IgD-negative memory B cell (primary cell): ENCODE data around the gene PEX7. TPM values are rescaled to one million over a fixed set of nuclear protein-coding genes. Genes with fewer than 3 reads are reported as not detected.
A peak's percentile ranks its signal among the peaks of the same experiment; 100 is the strongest.
"Not testable (repeated sequence)": the region's sequence is repeated elsewhere in the genome, so short reads cannot be mapped to it uniquely, and the experiment has no call there.

Experiments used
- H3K27ac Mint-ChIP-seq, 3 donors: one replicate each; pipeline ENCODE4 v1.8.0; 2020 to 2022; ENCODE audit warnings: mild to moderate bottlenecking in 3 of 3, mixed read lengths in 3 of 3, moderate library complexity in 1 of 3
- H3K27me3 Mint-ChIP-seq: one replicate; pipeline ENCODE4 v1.8.0; 2021; ENCODE audit warnings: mixed read lengths
- H3K36me3 Mint-ChIP-seq: one replicate; pipeline ENCODE4 v1.8.0; 2020; ENCODE audit warnings: mild to moderate bottlenecking, mixed read lengths
- H3K4me1 Mint-ChIP-seq, 3 donors: one replicate each; pipeline ENCODE4 v1.8.0; 2020 to 2022; ENCODE audit warnings: mixed read lengths in 3 of 3, mild to moderate bottlenecking in 1 of 3
- H3K4me3 Mint-ChIP-seq, 4 donors: one replicate each; pipeline ENCODE4 v1.8.0; 2020 to 2022; ENCODE audit warnings: mild to moderate bottlenecking in 4 of 4, mixed read lengths in 4 of 4, moderate library complexity in 3 of 4
- H3K9me3 Mint-ChIP-seq, 3 donors: one replicate each; pipeline ENCODE4 v1.8.0; 2020 to 2021; ENCODE audit warnings: mixed read lengths in 3 of 3, mild to moderate bottlenecking in 1 of 3
- polyA plus RNA-seq: library from polyadenylated mRNA; unstranded; fragments of 300-500 nt; fragmentation: Illumina TruSeq; gene quantifications from one replicate; pipeline ENCODE4 v1.2.3, GENCODE V29; 2021

The PEX7 gene
- polyA plus RNA-seq, 1 donor from 2014 or later: 5.6 TPM

DNA sequence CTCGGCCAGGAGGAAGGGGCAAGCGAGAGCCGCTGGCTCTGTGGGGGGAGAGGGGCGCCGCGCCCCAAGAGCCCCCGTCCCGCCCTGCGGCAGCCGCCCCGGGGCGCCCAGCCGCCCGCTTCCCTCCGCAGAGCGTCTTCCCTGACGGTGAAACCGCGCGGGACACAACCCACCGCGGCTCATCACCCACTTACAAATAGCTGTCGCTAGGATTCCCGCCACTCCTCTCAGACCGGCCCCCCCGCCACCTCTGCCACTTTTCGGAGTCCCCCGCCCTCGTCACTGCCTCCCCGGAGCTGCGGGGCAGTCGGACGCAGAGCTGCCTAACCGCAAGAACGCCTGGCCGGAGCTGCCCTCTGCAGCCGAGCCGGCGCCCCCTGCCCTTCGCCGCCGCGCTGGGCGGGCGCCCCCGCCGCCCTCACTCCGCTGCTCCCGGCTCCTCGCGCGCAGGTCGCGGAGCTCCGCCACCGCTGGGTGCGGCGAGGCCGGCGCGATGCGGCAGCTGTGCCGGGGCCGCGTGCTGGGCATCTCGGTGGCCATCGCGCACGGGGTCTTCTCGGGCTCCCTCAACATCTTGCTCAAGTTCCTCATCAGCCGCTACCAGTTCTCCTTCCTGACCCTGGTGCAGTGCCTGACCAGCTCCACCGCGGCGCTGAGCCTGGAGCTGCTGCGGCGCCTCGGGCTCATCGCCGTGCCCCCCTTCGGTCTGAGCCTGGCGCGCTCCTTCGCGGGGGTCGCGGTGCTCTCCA lies 99.7 kb downstream of the PEX7 start, which contains the start of gene SLC35D3:
TSS of gene SLC35D3 (plus strand) at position 366 of the 749 bp plus-strand sequence. CDS start at position 494, 128 bp downstream.
- Mint-ChIP-seq H3K27me3 (peaks cover 41% of the 10 kb centered on the region), H3K4me1 (peaks cover 13 to 14% (median 14%) of the 10 kb centered on the region in 3 donors), H3K27ac (peak within 1 kb of the TSS in 1 of 3 donors; percentile 53), H3K4me3 (peak within 1 kb of the TSS; percentile 60 to 93 (median 86)), H3K36me3 (peaks cover 4% of the 10 kb centered on the region), H3K9me3 (no peaks in the 10 kb centered on the region)

DNA sequence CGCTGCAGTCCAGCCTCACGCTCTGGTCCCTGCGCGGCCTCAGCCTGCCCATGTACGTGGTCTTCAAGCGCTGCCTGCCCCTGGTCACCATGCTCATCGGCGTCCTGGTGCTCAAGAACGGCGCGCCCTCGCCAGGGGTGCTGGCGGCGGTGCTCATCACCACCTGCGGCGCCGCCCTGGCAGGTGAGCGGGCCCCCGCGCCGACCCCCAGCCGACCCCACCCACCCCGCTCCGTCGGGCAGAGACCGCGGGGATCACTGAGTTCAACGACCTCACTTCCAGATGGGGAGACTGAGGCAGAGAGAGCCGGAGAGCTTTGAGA lies 100.3 kb downstream of the PEX7 start:
- peaks cover 13 to 14% (median 14%) of the 10 kb centered on the region in 3 donors for H3K4me1 Mint-ChIP-seq
- H3K4me3 Mint-ChIP-seq: peak overlapping the region; percentile 60 to 91 (median 76)
- H3K9me3 Mint-ChIP-seq: no peaks in the 10 kb centered on the region
- peak overlapping the region in 1 of 3 donors; percentile 53 for H3K27ac Mint-ChIP-seq
- peaks cover 4% of the 10 kb centered on the region for H3K36me3 Mint-ChIP-seq
- H3K27me3 Mint-ChIP-seq: peaks cover 41% of the 10 kb centered on the region

DNA sequence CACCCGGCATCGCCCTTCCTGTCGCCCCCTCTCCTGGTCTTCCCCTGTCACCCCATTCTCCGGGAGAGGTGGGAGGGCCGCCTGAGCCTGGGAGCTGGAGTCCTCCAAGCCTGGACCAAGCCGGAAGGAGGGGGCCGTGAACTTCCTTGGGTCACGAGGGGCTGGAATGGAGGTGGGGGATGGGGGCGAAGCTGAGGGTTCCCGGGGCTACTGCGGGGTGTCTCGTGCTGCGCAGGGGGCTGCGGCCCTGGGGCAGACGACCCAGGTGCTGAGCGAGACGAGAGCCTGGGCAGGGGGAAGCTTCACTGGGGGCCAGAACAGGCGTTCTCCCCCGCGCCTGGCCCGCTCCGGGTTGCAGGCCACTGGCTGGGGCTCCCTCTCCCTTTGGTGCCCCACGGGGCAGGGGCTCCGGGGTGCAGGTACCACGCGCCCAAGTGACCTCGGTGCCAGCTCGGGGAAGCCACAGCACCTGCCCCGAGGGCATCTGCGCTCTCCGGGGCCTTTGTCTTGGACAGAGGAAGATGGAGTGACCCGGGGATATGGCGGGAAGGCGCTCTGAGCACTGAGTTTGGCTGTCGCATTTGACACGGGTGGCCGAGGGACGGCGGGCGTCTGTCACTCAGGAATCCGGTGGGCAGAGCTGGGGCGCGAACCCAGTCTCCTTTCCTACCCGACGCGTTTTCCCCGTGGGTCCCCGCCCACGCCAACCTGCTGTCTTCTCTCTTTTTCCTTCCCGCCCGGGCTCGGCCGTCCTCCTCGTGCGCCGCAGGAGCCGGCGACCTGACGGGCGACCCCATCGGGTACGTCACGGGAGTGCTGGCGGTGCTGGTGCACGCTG lies 100.9 kb downstream of the PEX7 start:
- Mint-ChIP-seq H3K36me3 (peaks cover 4% of the 10 kb centered on the region), H3K9me3 (no peaks in the 10 kb centered on the region), H3K4me3 (peak overlapping the region; percentile 14 to 87 (median 68)), H3K4me1 (peaks cover 13 to 14% (median 14%) of the 10 kb centered on the region in 3 donors), H3K27ac (peak overlapping the region in 1 of 3 donors; percentile 53), H3K27me3 (peaks cover 44% of the 10 kb centered on the region)

DNA sequence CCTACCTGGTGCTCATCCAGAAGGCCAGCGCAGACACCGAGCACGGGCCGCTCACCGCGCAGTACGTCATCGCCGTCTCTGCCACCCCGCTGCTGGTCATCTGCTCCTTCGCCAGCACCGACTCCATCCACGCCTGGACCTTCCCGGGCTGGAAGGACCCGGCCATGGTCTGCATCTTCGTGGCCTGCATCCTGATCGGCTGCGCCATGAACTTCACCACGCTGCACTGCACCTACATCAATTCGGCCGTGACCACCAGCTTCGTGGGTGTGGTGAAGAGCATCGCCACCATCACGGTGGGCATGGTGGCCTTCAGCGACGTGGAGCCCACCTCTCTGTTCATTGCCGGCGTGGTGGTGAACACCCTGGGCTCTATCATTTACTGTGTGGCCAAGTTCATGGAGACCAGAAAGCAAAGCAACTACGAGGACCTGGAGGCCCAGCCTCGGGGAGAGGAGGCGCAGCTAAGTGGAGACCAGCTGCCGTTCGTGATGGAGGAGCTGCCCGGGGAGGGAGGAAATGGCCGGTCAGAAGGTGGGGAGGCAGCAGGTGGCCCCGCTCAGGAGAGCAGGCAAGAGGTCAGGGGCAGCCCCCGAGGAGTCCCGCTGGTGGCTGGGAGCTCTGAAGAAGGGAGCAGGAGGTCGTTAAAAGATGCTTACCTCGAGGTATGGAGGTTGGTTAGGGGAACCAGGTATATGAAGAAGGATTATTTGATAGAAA lies 101.7 kb downstream of the PEX7 start:
- peaks cover 13 to 14% (median 14%) of the 10 kb centered on the region in 3 donors for H3K4me1 Mint-ChIP-seq
- H3K4me3 Mint-ChIP-seq: peak overlapping the region; percentile 31 to 87 (median 72)
- peaks cover 4% of the 10 kb centered on the region for H3K36me3 Mint-ChIP-seq
- H3K27ac Mint-ChIP-seq: no peak overlapping the region
- H3K27me3 Mint-ChIP-seq: peaks cover 45% of the 10 kb centered on the region
- H3K9me3 Mint-ChIP-seq: no peaks in the 10 kb centered on the region

DNA sequence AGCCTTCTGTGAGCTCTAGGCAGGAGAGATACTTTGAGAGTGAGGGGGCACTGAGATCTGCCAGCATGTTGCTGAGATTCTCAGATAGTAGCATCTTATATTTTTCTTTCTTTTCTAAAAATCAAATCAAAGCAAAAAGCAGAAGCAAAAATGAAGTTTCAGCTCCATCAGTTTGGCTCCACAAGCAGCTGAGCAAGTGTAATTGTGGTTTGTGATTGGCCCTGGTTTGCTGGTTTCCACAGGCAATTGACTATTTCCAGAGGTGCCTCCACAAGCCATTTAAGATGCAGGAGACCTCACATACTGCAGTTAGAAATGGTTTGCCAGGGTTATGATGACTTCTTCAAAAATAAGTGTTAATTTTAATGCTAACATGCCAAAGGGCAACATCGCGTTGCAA lies 104.0 kb downstream of the PEX7 start:
- Mint-ChIP-seq H3K4me3 (no peak overlapping the region), H3K27me3 (peaks cover 30% of the 10 kb centered on the region), H3K4me1 (peaks cover 0 to 3% (median 0%) of the 10 kb centered on the region in 3 donors), H3K36me3 (peaks cover 2% of the 10 kb centered on the region), H3K27ac (no peak overlapping the region), H3K9me3 (no peaks in the 10 kb centered on the region)

DNA sequence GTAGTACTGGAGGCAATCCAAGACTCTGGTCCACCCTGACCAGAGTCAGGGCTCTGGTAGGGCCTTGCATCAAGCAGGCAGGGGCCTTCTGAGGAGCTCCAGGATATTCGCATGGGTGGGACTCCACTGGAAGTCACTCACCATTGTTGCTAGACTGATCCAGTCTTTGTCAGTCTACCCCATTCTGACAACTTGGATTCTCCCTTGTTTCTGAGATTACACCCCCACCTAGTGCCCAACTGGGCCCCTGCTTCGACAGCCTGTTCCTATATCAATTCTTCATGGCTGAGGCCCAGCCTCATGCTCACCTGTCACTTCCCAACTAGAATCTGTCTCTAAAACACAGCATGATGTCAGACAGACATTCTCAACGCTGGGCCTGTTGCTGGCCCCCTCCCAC lies 104.9 kb downstream of the PEX7 start:
- H3K36me3 Mint-ChIP-seq: peaks cover 2% of the 10 kb centered on the region
- H3K27me3 Mint-ChIP-seq: peaks cover 30% of the 10 kb centered on the region
- H3K4me3 Mint-ChIP-seq: no peak overlapping the region
- H3K4me1 Mint-ChIP-seq: peaks cover 0 to 3% (median 0%) of the 10 kb centered on the region in 3 donors
- H3K9me3 Mint-ChIP-seq: no peaks in the 10 kb centered on the region
- no peak overlapping the region for H3K27ac Mint-ChIP-seq

DNA sequence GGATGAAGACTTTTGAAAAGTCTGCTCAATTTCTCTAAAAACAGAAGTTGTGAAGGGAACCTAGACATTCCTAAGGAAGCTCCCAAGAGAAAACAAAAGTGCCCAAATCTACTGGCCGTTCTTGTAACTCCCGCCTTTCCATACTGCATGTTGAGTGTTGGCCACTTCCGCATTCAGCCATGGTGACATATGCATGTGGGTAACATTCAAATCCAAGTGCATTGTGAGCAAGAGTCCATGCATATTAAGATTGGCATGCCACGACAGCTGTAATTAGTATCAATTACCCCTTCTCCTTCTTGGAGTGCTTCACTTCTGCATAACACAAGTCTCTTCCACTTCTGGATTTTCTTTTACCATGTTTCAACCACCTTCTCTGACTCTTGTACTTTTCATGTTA lies 108.1 kb downstream of the PEX7 start:
- no peaks in the 10 kb centered on the region for H3K9me3 Mint-ChIP-seq
- H3K4me1 Mint-ChIP-seq: peaks cover 0 to 2% (median 0%) of the 10 kb centered on the region in 3 donors
- H3K4me3 Mint-ChIP-seq: no peak overlapping the region
- peaks cover 18% of the 10 kb centered on the region for H3K27me3 Mint-ChIP-seq
- H3K36me3 Mint-ChIP-seq: no peaks in the 10 kb centered on the region
- H3K27ac Mint-ChIP-seq: no peak overlapping the region

DNA sequence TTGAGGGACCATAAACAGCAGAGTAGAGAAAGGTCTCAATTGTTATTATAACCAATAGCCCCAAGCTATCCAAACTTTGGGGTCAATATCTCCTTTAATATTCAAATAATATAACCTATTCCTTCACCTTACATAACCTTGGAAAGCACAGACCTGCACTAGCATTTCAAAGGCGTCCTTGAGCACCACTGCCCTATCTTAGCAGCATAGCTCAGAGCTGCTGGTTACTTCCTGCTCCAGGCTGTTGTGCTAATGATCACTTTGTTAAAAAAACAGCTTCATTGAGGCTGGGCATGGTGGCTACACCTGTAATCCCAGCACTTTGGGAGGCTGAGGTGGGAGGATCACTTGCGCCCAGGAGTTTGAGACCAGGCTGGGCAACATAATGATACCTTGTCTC lies 110.2 kb downstream of the PEX7 start:
- Mint-ChIP-seq H3K36me3 (no peaks in the 10 kb centered on the region), H3K27me3 (peaks cover 32% of the 10 kb centered on the region), H3K4me3 (no peak overlapping the region), H3K9me3 (no peaks in the 10 kb centered on the region), H3K4me1 (peaks cover 0 to 2% (median 0%) of the 10 kb centered on the region in 3 donors), H3K27ac (no peak overlapping the region)

DNA sequence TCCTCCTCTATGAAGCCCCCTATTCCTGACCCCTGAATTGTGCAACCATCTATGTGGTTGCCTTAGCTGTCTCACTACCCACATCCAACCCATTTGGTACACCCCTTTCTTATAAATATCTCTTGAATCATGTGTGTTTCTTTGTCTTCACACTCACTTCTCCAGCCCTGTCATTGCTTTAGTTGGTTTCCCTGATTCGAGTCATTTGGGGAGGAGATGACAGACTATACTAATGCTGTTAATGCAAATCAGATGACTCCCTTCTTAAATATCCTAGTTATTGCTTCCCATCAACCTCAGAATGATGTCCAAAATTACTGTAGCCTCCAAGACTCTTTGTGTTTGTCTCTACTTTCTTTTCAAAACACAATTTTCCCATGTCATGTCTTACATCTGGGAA lies 122.7 kb downstream of the PEX7 start:
- Mint-ChIP-seq H3K4me3 (no peak overlapping the region), H3K27ac (no peak overlapping the region), H3K4me1 (peaks cover 0 to 2% (median 0%) of the 10 kb centered on the region in 3 donors), H3K36me3 (no peaks in the 10 kb centered on the region), H3K27me3 (peaks cover 6% of the 10 kb centered on the region), H3K9me3 (peaks cover 2 to 17% (median 6%) of the 10 kb centered on the region in 3 donors)

DNA sequence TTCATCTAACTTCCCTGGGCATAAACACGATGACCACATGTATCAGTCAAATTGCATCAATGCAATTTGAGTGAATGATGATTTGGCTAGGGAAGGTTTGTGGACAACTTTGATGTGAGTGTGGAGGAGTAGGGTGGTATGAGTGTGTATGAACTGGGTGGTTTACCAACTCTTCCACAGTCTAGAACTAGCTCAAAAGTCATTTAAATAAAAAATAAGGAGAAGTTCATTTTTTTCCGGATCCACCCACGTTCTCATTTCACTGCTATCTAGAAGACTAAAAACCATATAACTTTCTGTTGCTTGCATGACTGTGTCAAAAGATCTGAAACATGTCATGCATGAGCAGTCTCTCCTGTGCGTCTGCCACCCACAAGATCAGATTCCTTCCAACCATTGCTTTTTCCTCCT lies 123.3 kb downstream of the PEX7 start:
- Mint-ChIP-seq H3K4me1 (peaks cover 0 to 2% (median 0%) of the 10 kb centered on the region in 3 donors), H3K4me3 (no peak overlapping the region)

DNA sequence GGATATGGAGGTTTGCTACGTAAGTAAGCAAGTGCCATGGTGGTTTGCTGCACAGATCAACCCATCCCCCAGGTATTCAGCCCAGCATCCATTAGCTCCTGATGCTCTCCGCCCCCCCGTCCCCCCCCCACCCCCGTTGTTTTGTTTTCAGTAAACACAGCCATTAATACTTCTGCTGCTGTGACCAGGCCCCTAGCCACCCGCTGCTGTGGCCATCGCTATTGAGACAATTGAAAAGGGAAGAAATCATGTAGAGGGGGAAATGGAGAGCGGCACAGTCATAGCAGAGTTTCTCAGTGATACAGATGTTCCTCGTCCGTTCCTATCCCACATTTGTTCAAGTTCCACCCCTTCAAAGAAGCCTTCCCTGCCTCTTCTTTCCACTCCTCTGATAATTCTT lies 124.6 kb downstream of the PEX7 start:
- H3K27ac Mint-ChIP-seq: no peak overlapping the region
- H3K36me3 Mint-ChIP-seq: no peaks in the 10 kb centered on the region
- peaks cover 0 to 9% (median 4%) of the 10 kb centered on the region in 3 donors for H3K9me3 Mint-ChIP-seq
- no peak overlapping the region for H3K4me3 Mint-ChIP-seq
- peaks cover 6% of the 10 kb centered on the region for H3K27me3 Mint-ChIP-seq
- peaks cover 0 to 2% (median 0%) of the 10 kb centered on the region in 3 donors for H3K4me1 Mint-ChIP-seq

More for the DNA sequence above, 123.3 kb downstream of the PEX7 start:
- no peaks in the 10 kb centered on the region for H3K36me3 Mint-ChIP-seq
- peaks cover 2 to 17% (median 6%) of the 10 kb centered on the region in 3 donors for H3K9me3 Mint-ChIP-seq
- H3K27me3 Mint-ChIP-seq: peaks cover 6% of the 10 kb centered on the region
- H3K27ac Mint-ChIP-seq: no peak overlapping the region

DNA sequence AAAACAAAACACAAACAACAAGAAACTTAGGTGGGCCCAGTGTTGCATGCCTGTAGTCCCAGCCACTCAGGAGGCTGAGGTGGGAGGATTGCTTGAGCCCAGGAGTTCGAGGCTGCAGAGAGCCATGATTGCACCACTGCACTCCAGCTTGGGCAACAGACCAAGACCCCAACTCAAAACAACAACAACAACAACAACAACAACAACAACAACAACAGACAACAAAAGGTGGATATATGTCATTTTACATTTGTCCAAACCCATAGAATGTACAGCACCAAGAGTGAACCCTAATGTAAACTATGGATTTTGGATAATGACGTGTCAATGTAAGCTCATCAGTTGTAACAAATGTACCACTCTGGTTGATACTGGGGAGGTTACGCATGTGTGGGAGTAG lies 127.6 kb downstream of the PEX7 start:
- H3K27ac Mint-ChIP-seq, H3K4me3 Mint-ChIP-seq, H3K4me1 Mint-ChIP-seq, H3K9me3 Mint-ChIP-seq, H3K27me3 Mint-ChIP-seq, H3K36me3 Mint-ChIP-seq: not testable (repeated sequence)

DNA sequence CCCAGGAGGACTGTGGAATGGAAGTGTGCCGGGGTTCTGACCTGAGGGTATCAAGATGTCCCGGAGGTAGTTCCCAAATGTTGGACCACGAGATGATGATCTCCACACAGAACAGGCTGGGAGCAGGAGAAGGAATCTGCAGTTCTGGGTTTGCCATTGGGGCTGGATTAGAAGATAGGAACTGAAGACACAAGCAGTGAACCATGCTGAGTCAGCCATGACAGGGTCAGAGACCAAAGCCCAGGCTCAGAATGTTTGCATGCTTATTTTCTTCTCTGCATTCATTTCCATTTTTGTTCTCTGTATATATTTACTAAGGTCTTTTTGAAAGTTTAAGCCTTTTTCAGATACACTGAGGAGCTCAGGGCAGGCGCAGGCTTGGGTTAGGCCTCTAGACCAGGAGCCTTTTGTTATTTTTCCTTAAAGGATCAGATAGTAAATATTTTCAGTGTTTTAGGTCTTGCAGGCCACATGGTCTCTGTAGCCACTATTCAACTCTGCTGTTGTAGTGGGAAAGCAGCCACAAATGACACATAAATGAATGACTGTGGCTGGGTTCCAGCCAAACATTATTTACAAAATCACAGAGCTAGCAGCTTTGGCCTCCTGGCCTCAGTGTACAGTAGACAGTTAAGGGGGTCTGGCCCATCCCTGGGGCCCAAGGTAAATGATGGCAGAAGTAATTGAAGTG lies 128.2 kb downstream of the PEX7 start:
- H3K4me3 Mint-ChIP-seq: no peak overlapping the region
- H3K4me1 Mint-ChIP-seq: peaks cover 0 to 2% (median 0%) of the 10 kb centered on the region in 3 donors
- peaks cover 0 to 5% (median 4%) of the 10 kb centered on the region in 3 donors for H3K9me3 Mint-ChIP-seq
- peaks cover 6% of the 10 kb centered on the region for H3K27me3 Mint-ChIP-seq
- no peaks in the 10 kb centered on the region for H3K36me3 Mint-ChIP-seq
- H3K27ac Mint-ChIP-seq: no peak overlapping the region

DNA sequence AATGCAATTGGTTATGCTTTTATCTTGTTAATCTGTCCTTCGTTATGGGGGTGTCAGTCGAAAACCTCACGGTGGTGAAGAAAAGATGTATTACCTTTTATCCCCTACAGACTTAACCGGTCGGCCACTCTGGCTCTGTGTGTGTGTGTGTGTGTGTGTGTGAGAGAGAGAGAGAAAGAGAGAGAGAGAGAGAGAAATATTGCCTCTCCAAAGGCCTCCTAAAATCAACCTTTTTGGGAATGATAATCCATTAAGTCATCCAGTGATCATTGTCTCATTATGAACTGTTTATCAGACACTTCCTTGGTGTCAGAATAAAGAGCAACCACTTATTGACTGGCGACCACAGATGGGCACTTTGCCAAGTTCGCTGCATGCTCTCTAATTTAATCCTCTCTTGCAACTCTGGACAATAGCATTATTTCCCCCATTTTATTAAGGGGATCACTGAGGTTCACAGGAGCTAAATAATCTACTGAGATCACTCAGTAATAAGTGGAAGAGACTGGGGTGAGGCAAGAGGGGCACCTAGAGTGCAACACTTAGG lies 130.4 kb downstream of the PEX7 start:
- Mint-ChIP-seq H3K27me3 (peaks cover under 1% of the 10 kb centered on the region), H3K4me1 (peaks cover 4 to 6% (median 5%) of the 10 kb centered on the region in 3 donors), H3K36me3 (no peaks in the 10 kb centered on the region), H3K9me3 (peaks cover 0 to 5% (median 4%) of the 10 kb centered on the region in 3 donors), H3K4me3 (no peak overlapping the region), H3K27ac (no peak overlapping the region)
